Heart left ventricle (tissue), 13 donors: ENCODE measurements around the gene CERT1.

Experiments used
- POLR2A ChIP-seq, 2 donors: fragments of 450-650 bp; IDR thresholded peaks; one replicate each; pipeline ENCODE4 v1.6.1; 2017; ENCODE audit warnings: antibody characterized with exemption in 2 of 2, mild to moderate bottlenecking in 2 of 2, moderate library complexity in 2 of 2
- TF ChIP-seq, protein P1 (sequence below), 12 donors: fragments of 200-600 bp; sonication (generic) in 4 of 12; IDR thresholded peaks; one replicate each; pipeline versions ENCODE4 v1.5.0 to v1.8.0; 2018 to 2022; ENCODE audit warnings: antibody characterized with exemption in 12 of 12, mild to moderate bottlenecking in 5 of 12
- donor health status: ischemic (EF 13 %, LVEDD 7.1; RV severe dilation, severe dysfunction).
- donor health status: DM: no; HTN: yes; CAD: no.
- donor health status: DM: no; HTN: no; CAD: no.
- donor health status: ischemic (EF 25% LVEDD 6.9; RV normal size, moderate dysfunction).
- donor health status: ischemic (EF 25% LVEDD 5.7; RV mildly dilated, moderate dysfunction).
- donor health status: ischemic (EF 35%, LVEDD 5.7; RV mildly dilated, moderate dysfunction).
- donor health status: nonischemic (EF 11% LVEDD 7.7; RV severe dilation, severe dysfunction).
- donor health status: DM: yes; HTN: yes; CAD: no.
- donor health status: PGD.
- donor health status: ischemic (EF 29% LVEDD 5.4; RV normal size, mild dysfunction).
- donor health status: nonischemic (EF 23%, LVEDD 6.1; RV moderate dilation, normal function).

DNA sequence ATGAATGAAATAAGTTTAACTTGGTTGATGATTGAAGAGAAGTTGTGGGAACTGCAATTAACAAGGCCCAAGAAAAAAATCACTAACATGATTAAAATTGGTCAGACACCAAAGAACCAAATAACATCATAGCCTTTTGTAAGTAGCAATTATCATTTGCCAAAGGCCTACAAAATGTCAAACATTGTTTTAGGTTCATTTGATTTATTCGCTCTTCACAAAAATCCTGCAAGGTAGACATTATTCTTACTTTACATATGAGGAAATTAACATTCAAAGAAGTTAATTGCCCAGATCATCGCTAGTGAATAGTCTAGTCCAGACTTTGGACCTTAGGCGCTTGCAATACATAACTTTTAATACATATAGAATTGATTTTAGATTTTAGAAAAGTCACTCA lies 2.9 kb upstream of the CERT1 start:
- no peak for TF ChIP-seq POLR2A (IDR thresholded peaks at IDR 0.05)
- TF ChIP-seq, protein P1, sequence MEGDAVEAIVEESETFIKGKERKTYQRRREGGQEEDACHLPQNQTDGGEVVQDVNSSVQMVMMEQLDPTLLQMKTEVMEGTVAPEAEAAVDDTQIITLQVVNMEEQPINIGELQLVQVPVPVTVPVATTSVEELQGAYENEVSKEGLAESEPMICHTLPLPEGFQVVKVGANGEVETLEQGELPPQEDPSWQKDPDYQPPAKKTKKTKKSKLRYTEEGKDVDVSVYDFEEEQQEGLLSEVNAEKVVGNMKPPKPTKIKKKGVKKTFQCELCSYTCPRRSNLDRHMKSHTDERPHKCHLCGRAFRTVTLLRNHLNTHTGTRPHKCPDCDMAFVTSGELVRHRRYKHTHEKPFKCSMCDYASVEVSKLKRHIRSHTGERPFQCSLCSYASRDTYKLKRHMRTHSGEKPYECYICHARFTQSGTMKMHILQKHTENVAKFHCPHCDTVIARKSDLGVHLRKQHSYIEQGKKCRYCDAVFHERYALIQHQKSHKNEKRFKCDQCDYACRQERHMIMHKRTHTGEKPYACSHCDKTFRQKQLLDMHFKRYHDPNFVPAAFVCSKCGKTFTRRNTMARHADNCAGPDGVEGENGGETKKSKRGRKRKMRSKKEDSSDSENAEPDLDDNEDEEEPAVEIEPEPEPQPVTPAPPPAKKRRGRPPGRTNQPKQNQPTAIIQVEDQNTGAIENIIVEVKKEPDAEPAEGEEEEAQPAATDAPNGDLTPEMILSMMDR (IDR thresholded peaks at IDR 0.05): no peak
